Panc1 (cell line): ENCODE results near the gene REV3L. TPM values are rescaled to one million over a fixed set of nuclear protein-coding genes. Genes with fewer than 3 reads are reported as not detected.
A peak's percentile ranks its signal among the peaks of the same experiment; 100 is the strongest.

ENCODE experiments used
- ATAC-seq: fragments of 200-7000 bp; cut with Tn5 transposase; 2 replicates; pipeline ENCODE4 v1.9.1; 2020; ENCODE audit warnings: mild to moderate bottlenecking, moderate library complexity
- BruUV-seq: library from RNA; stranded (reverse); fragments of 400-500 nt; replicated peaks from 2 replicates; lab custom pipeline; 2021; lab: Mats Ljungman, UMichigan
- CTCF ChIA-PET: fragments of 300-600 bp; sonication (Branson Sonifier 250); formaldehyde crosslinking; loops from one replicate; lab custom pipeline; 2022; ENCODE audit warnings: antibody characterized with exemption; lab: Charles Lee
- POLR2A ChIA-PET: fragments of 300-600 bp; sonication (Branson Sonifier 250); formaldehyde crosslinking; loops from one replicate; lab custom pipeline; 2022; ENCODE audit warnings: antibody characterized with exemption; lab: Charles Lee
- DNase-seq: peaks from one replicate; pipeline ENCODE4 v3.0.0-alpha.2; 2010; ENCODE audit warnings: low read depth, low spot score
- H3K27ac ChIP-seq: 2 replicates; pipeline ENCODE4 v1.5.1; 2011; ENCODE audit warnings: mild to moderate bottlenecking, low read length, inconsistent platforms
- H3K27me3 ChIP-seq: fragments of 200-500 bp; sonication (Bioruptor generic); 2 replicates; pipeline ENCODE4 v1.6.0; 2014; ENCODE audit warnings: low read length, inconsistent platforms; ENCODE audit not compliant: control insufficient read depth, insufficient read depth
- H3K36me3 ChIP-seq: fragments of 200-500 bp; sonication (Bioruptor generic); 2 replicates; pipeline ENCODE4 v1.5.1; 2014; ENCODE audit warnings: inconsistent platforms, mild to moderate bottlenecking, low read length, moderate library complexity; ENCODE audit not compliant: control insufficient read depth, insufficient read depth
- H3K4me1 ChIP-seq: 2 replicates; pipeline ENCODE4 v1.5.1; 2011; ENCODE audit warnings: inconsistent platforms, mild to moderate bottlenecking, low read length, moderate library complexity; ENCODE audit not compliant: control insufficient read depth, insufficient read depth
- H3K4me3 ChIP-seq, 2 experiments: 2 replicates each; pipeline ENCODE4 v1.5.1; 2011 to 2012; ENCODE audit warnings: low read depth in 2 of 2, low read length in 2 of 2, mild to moderate bottlenecking in 2 of 2, inconsistent platforms in 1 of 2, moderate library complexity in 1 of 2
- H3K9me3 ChIP-seq: fragments of 200-500 bp; sonication (Bioruptor generic); 2 replicates; pipeline ENCODE4 v1.5.1; 2014; ENCODE audit warnings: low read depth, mild to moderate bottlenecking, inconsistent platforms, low read length, moderate library complexity; ENCODE audit not compliant: control insufficient read depth, insufficient read depth
- CTCF ChIP-seq: fragments of 450-650 bp; IDR thresholded peaks from 2 replicates; pipeline ENCODE4 v1.5.1; 2017; ENCODE audit warnings: mild to moderate bottlenecking
- POLR2AphosphoS5 ChIP-seq: IDR thresholded peaks from 2 replicates; pipeline ENCODE4 v1.6.1; 2012; ENCODE audit warnings: mild to moderate bottlenecking, low read depth, low read length, moderate library complexity
- REST ChIP-seq, 2 experiments: IDR thresholded peaks; 2 replicates each; pipeline ENCODE4 v1.6.1; 2011 to 2012; ENCODE audit warnings: low read depth in 2 of 2, control low read depth in 1 of 2, low read length in 1 of 2, mild to moderate bottlenecking in 1 of 2, moderate library complexity in 1 of 2; ENCODE audit not compliant: insufficient read depth in 1 of 2
- SIN3A ChIP-seq: IDR thresholded peaks from 2 replicates; pipeline ENCODE4 v1.6.1; 2012; ENCODE audit warnings: low read depth, mild to moderate bottlenecking, low read length, moderate library complexity, borderline replicate concordance; ENCODE audit not compliant: insufficient read depth
- TCF7L2 ChIP-seq: IDR thresholded peaks from 2 replicates; pipeline ENCODE4 v1.6.1; 2011; ENCODE audit warnings: mild to moderate bottlenecking, low read depth, low read length, inconsistent platforms
- in situ Hi-C: cut with HindIII; loops from 2 replicates; pipeline ENCODE4 v1.10.0; 2016; ENCODE audit warnings: low sequenced_read_pairs, low pct_unique_long_range_greater_than_20kb
- intact Hi-C: fragments of 100-400 bp; cut with micrococcal nuclease; formaldehyde crosslinking; loops from one replicate; pipeline ENCODE4 v1.10.0; 2022; ENCODE audit not compliant: unreplicated experiment
- total RNA-seq: library from RNA; stranded (reverse); gene quantifications from one replicate; pipeline ENCODE4 v1.2.1, GENCODE V29; 2021; ENCODE audit not compliant: unreplicated experiment

The REV3L gene
- total RNA-seq, 1 experiment from 2014 or later: 44.8 TPM

GRCh38 chr6:111417181-111417585, 65.8 kb downstream of the REV3L start:
- ChIA-PET POLR2A (no interaction called here), CTCF (no interaction called here)
- Histone ChIP-seq H3K4me1 (peaks cover 9% of the 10 kb centered on the region; the same call in 1 of the 2 replicates), H3K36me3 (0 out of 2 replicates have a peak, but pooled peaks cover 3% of the 10 kb centered on the region), H3K9me3 (no peaks in the 10 kb centered on the region), H3K4me3 (no peak overlapping the region), H3K27me3 (no peaks in the 10 kb centered on the region), H3K27ac (no peak overlapping the region)
- ATAC-seq: peak; percentile 44; the same call in 1 of the 2 replicates
- intact Hi-C loops (no loop called here), in situ Hi-C loops (no loop called here)
- no peak for DNase-seq
- no TSS peak for BruUV-seq
- TF ChIP-seq SIN3A (no peak), REST (IDR thresholded peaks at IDR 0.05; ENCODE audit: insufficient read depth in 1 of 2, low read depth in 2 of 2, low read length in 1 of 2) (no peak), POLR2AphosphoS5 (no peak), CTCF (no peak), TCF7L2 (no peak)

GRCh38 chr6:111416529-111416928, 66.5 kb downstream of the REV3L start:
- in situ Hi-C loops (no loop called here), intact Hi-C loops (no loop called here)
- ChIA-PET POLR2A (no interaction called here), CTCF (no interaction called here)
- Histone ChIP-seq H3K27me3 (no peaks in the 10 kb centered on the region), H3K4me3 (no peak overlapping the region), H3K36me3 (peaks cover 4% of the 10 kb centered on the region; the same call in 1 of the 2 replicates), H3K27ac (no peak overlapping the region), H3K9me3 (no peaks in the 10 kb centered on the region), H3K4me1 (peaks cover 9% of the 10 kb centered on the region; the same call in 1 of the 2 replicates)
- TF ChIP-seq POLR2AphosphoS5 (no peak), TCF7L2 (no peak), CTCF (no peak), REST (IDR thresholded peaks at IDR 0.05; ENCODE audit: insufficient read depth in 1 of 2, low read depth in 2 of 2, low read length in 1 of 2) (no peak), SIN3A (no peak)
- ATAC-seq (no peak), DNase-seq (no peak)
- BruUV-seq: no TSS peak
